GM18505 (cell line): Measurements from ENCODE around the gene MTARC1.

Source experiments
- ATAC-seq: cut with Tn5 transposase; IDR thresholded peaks from one replicate; pipeline ENCODE4 v1.9.1; 2021; ENCODE audit not compliant: unreplicated experiment
- POLR2A ChIP-seq: IDR thresholded peaks from 4 replicates; pipeline ENCODE4 v1.6.1; 2011; ENCODE audit warnings: borderline replicate concordance; ENCODE audit not compliant: insufficient read depth, insufficient read length; ENCODE audit errors: extremely low read depth

The MTARC1 gene

DNA sequence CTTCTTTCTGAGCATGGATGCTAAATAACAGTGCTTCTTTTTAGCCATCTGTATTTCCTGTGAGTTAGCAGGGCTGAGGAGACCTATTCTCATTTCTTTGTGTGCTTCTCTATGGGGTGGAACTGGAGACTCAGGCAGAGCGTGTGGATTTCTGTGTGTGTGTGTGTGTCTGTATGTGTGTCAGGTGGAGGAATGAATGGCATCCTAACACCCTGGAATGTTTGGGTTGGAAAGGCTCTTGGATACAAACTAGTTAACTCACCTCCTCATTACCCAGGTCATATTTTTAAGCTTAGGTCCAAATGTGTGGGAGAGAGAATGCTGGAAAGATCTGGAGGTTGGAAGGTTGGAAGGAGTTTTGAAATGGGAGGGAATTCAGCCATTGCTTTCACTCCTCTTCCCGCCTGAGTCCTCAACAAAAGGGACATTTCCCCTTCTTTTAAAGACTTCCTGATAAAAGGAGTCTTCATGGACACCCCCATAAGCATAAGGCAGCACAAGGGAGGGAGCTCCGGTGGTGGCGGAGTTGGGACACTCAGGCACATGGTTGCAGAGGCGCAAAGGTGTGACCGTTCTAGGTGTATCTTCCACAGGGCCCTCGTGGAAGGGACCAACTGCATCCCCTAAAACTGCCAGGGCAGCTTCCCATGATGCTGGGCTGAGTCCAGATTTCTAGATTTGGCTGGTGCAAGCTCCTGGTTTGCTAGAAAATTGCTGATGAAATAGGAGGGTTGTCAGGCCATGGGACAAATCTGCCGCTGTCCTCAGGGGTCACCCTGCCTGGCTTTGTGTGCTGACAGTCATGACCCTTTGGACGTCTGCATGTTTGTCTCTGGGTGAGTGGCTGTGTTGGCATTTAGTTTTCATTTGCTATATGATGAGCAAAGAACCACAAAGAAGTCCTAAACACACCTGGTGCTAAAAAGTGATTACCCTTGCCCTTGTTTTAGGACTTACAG lies 37.6 kb downstream of the MTARC1 start:
- ATAC-seq = no peak
- TF ChIP-seq POLR2A = no peak

DNA sequence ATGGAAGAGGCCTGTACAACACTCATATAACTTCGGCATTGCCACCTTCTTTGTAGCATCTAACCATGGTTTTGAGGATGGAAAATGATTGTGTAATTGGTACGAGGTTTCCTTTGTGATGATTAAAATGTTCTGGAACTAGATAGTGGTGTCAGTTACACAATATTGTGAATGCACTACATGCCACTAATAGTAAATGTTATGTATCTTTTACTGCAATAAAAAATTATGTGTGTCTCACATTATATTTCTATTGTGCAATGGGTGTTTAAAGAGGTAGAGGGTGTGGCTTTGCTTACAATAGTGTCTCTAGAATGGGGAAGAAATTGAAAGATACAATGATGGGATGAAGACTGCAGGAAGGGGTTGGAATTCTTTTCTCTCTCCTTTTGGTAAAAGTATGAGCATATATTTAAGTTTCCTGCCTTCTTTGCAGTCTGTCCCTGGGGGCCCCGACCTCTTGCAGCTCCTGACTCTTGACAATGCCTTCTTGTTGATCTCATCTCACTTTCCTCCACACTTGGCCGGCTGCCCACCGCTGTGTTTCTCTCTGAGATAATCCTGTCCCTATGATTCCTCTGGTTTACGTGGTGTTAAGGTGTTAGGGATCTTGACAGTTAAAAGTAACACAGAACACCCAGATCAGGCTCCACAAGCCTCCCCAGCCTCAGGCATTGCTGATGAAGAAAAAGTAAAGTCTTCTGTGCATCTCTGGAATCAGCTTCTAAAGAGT lies 39.3 kb downstream of the MTARC1 start:
- ATAC-seq = no peak
- no peak for TF ChIP-seq POLR2A

GRCh38 chr1:220826729-220827128 lies 40.0 kb downstream of the MTARC1 start:
- no peak for TF ChIP-seq POLR2A
- no peak for ATAC-seq

DNA sequence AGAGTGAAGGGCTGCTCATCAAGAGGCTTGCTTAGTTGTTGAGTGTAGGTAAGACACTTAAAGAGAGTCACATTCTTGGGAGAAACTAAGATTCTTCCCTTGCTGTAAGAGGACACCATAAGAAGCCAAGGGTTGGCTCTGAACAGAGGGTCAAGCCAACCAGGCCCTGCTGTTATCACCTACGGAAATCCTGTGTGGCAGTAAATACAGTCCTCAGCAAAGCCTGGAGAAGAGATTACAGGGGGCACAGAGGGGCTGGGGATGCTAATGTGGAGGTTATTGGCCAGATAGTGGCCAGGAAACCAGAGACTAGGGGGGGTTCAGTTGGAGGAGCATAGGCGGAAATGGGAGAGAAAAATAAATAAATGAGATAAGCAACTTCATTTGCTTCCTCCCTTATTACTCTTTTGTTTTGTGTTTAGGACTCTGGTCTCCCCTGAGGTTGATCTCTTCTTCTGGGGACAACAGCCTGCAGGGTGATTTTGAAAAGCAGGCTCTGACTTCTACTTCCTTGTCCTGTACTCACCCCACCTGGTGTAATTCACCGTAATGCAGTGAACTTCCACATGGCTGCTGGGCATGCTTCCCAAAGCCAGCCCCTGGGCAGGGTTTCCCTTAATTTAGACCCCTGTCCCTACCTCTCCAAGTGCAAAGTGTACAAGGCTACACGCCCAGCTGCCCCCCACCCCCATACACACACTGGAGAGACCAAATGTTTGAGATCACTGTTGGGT lies 40.9 kb downstream of the MTARC1 start:
- no peak for ATAC-seq
- no peak for TF ChIP-seq POLR2A

DNA sequence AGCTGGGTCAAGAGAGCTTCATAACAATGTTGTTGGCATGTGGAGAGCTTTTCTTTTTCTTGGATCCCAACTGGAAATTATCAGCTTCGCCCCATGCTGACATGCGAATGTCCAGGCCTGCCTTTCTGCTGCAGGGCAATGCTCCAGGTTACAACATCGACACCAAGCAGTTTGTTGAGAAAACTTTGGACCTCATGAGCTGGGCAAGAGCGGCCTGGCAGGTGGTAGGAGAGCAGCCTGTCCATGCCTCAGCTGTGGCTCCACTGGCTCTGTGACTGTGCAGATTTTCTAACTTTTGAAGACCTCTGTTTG lies 41.4 kb downstream of the MTARC1 start:
- no peak for TF ChIP-seq POLR2A
- no peak for ATAC-seq

GRCh38 chr1:220828950-220829586 lies 42.4 kb downstream of the MTARC1 start:
- no peak for TF ChIP-seq POLR2A
- no peak for ATAC-seq

GRCh38 chr1:220833436-220833835 lies 46.7 kb downstream of the MTARC1 start:
- no peak for ATAC-seq
- TF ChIP-seq POLR2A = no peak

- no peak for ATAC-seq
- no peak for TF ChIP-seq POLR2A
These were observed 47.6 kb downstream of the MTARC1 start for GRCh38 chr1:220834155-220834870.
